Measurements from ENCODE around the gene MRPL58.
"Not testable (repeated sequence)": the region's sequence is repeated elsewhere in the genome, so short reads cannot be mapped to it uniquely, and the experiment has no call there.

The MRPL58 gene

DNA sequence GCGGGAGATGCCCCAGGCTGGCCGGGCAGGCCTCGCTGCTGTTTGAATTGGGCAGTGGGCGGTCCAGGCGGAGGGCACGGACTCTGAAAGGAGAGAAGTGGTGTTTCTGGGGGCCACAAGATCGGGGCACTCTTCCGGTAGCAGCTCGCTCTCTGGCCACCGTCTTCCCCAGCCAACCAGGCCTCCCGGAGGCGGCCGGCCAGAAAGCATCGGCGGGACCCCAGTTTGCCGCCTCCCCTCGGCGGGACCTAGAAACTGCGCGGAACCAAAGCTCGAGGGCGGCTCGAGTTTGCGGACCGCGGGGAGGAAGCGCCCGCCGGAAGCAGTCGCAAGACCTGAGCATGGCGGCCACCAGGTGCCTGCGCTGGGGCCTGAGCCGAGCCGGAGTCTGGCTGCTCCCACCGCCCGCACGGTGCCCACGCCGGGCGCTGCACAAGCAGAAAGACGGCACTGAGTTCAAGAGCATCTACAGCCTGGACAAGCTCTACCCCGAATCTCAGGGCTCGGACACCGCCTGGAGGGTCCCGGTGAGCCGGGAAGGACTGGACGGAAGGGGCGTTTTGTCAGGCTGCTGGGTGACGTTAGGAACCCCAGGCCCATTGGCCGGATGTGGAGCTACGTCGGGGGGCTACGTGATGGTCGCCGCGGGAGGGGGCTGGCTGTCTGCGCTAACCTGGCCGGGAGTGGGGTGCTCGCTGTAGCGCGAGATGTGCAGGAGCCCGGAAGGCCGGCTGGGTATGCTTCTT, at the start of gene MRPL58:
Gene MRPL58 (plus strand): TSS at position 325 of the 746 bp plus-strand sequence. CDS start 17 bp downstream, at position 342.
- DNase-seq (ENCODE audit: low read depth) = peak; percentile 60

DNA sequence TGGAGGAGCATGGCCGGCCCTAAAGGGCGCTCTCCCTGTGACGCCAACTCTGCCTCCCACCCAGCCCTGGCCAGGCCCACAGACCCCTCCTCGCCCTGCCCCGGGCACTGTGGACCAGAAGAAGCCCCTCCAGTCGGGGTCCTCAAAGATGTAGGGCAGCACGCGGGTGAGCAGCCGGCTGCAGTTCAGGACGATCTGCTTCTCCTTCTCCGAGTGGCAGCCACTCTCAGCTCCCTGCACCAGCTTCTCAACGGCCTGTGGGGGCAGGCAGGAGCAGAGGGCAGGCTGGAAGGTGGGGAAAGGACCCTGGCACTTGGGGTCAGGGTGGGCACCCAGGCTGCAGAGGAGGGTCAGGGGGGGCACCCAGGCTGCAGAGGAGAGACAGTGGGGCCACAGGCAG, 48.8 kb upstream of the MRPL58 start:
- no peak for DNase-seq (ENCODE audit: low read depth)

DNA sequence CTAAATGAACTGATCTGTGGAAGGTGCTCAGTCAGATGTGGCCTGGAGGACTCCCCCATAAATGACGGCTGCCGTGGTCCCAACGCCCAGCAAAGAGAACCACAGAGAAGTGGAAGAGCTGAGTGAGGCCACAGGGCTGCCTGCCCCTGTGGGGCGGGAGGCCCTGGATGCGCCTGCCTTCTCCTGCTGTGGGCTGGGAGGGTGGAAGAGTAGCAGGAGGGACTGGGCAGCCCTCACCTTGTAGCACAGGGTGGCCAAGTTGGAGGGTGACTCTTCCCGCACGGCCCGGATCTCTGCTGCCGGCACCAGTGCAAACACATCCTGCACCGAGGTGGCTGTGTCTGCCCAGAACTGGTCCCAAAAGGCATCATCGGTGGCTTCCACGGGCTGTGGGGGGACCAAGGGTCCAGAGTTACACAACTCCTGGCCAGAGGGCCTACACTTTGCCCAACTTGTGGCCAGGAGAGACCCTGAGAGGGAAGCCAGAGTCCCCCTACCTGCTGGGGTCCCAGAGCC, 48.2 kb upstream of the MRPL58 start:
- DNase-seq (ENCODE audit: low read depth) = no peak

DNA sequence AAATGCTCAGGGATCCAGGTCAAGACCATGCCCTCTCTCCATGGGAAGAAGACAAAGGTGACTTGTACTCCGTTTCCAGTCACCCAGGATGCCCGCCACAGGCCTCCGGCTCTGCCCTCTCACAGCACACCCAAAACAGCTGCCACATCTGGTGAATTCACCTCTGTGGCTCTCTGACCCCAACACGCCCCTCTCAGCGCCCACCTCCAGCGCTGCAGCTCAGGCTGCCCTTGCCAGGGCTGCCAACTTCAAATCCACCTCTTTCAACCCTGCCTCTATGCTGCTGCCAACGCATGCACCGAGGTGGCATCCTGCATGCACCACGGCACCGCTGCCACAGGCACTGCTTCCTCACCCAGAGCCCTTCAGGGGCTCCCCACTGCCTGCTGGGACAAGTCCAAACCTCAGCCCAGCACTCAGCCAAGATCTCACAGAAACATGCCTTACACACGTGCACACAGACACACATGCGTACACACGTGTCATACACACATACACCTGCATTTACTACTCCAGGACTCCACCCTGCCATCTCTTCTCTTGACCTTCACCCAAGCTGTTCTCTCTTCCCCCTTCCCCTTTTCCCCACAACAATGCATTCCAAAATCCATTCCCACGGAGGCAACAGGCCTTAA, 47.4 kb upstream of the MRPL58 start:
- no peak for DNase-seq (ENCODE audit: low read depth)

DNA sequence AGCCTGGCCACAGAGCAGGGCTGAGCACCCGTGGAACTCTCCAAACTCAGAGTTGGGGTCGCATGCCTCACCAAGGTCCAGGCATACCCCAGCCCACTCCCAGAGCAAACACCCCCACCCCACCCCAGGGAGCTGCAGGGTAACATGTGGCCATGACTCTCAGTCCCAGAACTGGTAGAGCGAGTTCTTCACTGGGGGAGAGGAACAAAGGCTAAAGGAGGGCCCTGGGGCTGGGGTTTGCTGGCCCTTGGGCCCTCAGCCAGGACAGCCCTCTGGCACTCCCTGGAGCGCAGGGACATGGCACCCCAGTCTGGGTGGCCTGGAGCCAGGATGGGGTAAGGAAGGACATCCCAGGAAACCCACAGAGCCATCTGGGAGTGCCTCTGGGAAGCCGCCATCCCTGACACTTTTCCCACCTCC, 44.1 kb upstream of the MRPL58 start:
- no peak for DNase-seq (ENCODE audit: low read depth)

DNA sequence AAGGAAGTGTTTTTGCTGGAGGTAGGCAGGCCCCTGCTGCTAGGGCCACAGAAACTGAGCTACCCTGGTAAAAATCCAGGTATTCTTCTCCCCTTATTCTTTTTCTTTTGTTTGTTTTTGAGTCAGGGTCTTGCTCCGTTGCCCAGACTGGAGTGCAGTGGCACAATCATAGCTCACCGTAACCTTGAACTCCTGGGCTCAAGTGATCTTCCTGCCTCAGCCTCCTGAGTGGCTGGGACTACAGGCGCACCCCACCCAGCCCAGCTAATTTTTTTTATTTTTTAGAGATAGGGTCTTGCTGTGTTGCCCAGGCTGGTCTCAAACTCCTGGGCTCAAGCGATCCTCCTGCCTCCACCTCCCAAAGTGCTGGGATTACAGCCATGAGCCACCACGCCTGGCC, 43.0 kb upstream of the MRPL58 start:
- not testable (repeated sequence) for DNase-seq (ENCODE audit: low read depth)

DNA sequence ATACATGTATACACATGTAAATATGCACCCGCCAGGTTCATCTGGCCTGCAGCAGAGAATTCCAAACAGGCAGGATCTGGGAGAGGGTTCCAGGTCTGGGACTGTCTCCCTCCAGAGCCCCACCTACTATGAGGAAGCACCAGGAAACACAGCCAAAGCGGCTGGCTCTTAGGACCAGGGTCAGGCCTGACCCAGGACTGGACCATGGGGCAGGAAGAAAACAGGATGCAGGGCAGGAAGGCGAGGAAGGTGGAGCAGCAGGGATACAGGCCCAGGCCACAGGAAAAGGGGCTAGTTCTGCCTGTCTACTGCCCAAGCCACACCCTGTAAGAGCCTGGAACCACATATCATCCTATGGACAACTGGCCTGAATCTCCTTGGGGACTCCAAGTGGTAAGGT, 42.1 kb upstream of the MRPL58 start:
- no peak for DNase-seq (ENCODE audit: low read depth)

DNA sequence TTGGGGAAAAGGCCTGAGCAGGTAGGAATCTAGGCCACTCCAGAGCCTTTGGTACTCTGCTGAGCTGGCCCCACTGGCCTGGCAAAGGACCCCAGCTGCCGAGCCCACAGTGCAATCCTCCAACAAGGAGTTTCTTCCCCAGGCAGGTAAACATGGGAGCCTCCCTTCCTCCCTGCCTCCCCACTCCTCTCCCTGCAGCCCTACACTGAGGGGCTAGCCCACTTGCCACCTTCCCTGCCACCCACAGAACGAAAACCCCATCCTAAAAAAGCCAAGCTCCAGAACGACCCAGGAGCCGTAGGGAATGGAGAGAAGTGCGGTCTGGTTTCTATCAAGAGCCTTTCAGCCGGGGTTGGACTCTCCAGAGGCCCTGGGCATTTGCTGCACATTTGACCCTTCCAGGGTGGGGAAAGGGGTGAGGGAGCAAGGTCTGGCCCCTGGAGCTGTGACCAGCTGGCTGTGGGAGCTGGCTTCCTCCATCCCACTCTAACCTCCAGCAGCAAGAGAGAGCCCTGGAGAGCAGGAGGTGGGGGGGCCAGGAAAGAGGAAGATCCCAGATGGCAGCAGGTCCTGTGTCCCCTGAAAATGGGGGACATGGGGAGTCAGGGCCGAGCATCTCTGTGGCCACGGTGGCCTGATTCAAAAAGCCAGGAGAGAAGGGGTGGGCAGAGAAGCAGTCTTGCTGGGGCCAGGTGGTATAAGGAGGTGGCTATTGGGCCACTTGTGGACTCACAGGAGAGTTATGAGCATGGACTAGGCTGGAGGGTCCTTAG, 41.2 kb upstream of the MRPL58 start:
- no peak for DNase-seq (ENCODE audit: low read depth)

DNA sequence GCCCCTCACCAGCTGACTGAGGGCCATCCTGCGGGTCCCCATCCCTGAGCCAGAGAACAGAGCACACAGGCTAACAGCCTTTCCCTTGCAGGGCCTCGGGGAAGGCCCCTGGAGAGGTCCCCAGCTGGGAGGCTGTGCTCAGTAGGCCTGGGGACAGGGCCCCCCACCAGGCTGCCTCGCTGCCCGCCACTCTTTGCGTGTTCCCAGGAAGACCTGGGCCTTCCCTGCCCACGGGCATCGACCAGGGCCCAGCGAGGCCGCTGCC, 40.7 kb upstream of the MRPL58 start:
- no peak for DNase-seq (ENCODE audit: low read depth)

DNA sequence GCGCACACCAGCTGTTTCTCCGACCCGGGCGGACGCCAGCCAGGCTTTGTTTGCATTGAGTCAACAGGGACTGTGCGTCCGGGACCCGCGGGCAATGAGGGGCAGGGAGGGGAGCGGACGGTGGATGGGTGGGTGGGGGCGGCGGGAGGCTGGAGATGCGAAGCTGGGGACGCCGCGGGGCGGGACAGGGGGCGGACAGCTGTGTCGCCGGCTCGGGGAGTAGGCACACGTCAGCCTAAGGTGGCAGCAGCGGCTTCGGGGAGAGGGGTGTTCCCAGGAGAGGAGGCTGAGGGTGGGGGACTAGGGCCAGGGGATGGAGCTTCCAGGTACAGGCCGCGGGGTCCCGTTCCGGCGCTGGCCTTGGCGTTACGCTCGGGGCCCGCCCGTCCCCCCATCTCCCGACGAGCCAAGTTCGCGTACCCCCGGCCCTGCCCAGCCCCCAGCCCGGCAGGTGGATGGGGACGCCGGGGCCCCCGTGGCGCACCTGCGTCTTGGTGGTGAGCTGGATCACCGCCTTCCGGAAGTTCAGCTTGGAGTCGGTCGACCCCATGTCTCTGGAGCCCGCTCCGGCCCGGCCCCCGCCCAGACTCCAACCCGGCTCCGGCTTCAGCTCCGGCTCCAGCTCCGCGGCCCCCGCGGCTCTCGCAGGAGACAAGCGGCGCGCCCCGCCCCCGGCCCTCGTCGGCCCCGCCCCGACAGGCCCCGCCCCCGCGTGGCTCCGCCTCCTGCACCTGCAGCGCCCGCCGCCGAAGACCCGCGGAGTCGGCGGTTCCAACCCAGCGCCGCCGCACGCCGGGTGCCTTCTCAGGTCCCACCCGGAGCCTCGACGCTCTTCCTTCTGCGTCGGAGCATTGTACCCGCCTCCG, 40.1 kb upstream of the MRPL58 start, which contains the start of gene HID1:
Gene HID1 (minus strand): TSS at position 653 of the 866 bp plus-strand sequence. CDS start 103 bp downstream, at position 550.
- DNase-seq (ENCODE audit: low read depth) = peak; percentile 56

DNA sequence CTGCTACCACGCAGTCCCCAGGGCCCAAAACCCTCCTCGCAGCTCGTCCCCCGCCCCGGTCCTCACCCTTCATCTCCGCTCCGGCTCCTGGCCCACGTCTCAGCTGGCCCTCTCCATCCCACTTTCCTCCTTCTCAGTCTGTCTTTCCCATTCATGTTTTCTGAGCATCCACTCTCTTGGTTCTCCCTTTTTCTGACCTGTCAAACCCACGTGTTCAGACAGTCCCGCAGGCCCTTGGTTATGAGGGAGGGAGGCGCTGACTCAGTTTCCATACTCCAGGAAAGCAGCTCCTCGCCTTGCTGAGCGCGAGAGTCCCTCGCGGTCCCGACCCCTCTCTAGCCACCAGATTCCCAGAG, 39.5 kb upstream of the MRPL58 start:
- DNase-seq (ENCODE audit: low read depth) = no peak

DNA sequence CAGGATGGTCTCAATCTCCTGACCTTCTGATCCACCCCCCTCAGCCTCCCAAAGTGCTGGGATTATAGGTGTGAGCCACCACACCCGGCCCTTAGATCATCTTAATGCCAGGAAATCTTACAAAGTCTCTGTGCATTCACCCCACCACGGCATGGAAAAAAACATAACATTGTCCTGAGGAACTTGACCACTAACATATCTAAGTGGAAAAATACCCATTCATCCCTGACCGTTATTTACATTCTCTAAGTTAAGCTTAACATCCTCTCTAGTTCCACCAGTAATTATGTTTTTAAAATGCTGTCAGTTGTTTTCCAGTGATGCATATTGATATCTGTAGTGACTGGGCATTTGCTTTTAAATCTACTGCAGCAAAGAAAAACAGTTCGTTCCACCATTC, 36.5 kb upstream of the MRPL58 start:
- DNase-seq (ENCODE audit: low read depth) = no peak

DNA sequence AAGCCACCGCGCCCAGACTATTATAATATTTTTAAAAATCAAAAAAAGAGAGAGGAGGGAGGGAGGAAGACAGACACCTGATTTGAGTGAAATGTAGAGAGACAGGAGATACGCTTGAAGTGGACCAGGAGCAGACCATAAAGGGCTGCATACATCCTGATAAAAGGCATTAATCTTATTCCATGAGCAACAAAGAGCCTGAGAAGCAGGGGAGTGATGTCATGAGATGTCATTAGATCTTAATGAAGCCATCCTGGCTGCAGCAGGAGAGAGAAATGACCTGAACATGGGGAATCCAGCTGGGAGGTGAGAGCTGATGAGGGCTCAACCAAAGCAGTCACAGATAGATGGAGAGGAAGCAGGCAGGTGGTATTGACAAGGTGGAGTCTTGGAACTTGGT, 34.7 kb upstream of the MRPL58 start:
- no peak for DNase-seq (ENCODE audit: low read depth)

DNA sequence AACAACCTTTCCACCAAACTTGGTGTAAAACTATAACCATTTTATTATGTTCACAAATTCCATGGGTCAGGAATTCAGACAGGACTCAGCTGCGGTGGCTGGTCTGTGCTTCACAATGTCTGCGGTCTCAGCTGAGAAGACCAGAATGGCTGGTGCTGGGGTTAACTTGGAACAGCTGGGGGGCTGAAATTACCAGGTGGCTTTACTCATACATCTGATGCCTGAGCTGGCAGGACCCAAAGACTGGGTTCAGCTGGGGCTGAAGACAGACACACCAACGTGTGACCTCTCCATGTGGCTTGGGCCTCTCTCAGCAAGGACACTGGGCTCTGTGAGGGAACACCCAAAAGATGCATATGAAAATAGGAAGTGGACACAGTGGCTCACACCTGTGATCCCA, 34.2 kb upstream of the MRPL58 start:
- DNase-seq (ENCODE audit: low read depth) = no peak

DNA sequence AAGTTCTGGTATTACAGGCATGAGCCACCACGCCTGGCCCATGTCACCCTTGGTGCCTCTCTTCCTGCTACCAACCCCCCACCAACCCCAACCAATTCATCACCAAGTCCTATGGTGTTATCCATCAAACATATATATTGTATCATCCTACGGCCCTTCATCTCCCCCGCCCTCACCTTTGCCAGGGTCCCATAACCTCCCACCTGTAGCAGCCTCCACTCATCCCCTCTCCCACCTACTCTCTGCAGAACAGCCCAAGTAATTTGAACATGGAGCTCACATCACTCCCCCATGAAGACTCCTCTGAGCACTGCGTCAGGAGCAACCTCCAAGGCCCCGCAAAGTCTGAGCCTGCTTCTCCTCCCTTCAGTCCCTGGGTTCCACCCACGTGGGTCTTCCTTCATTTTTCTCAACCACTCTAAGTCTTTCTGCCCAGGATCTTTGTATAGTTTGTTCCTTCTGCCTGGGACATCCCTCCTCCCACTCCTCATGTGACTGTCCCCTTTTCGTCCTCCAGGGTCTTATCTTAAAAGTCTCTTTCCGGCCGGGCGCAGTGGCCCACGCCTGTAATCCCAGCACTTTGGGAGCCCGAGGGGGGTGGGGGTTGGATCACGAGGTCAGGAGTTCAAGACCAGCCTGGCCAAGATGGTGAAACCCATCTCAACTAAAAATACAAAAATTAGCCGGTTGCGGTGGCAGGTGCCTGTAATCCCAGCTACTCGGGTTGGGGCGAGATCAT, 32.9 kb upstream of the MRPL58 start:
- DNase-seq (ENCODE audit: low read depth) = no peak

DNA sequence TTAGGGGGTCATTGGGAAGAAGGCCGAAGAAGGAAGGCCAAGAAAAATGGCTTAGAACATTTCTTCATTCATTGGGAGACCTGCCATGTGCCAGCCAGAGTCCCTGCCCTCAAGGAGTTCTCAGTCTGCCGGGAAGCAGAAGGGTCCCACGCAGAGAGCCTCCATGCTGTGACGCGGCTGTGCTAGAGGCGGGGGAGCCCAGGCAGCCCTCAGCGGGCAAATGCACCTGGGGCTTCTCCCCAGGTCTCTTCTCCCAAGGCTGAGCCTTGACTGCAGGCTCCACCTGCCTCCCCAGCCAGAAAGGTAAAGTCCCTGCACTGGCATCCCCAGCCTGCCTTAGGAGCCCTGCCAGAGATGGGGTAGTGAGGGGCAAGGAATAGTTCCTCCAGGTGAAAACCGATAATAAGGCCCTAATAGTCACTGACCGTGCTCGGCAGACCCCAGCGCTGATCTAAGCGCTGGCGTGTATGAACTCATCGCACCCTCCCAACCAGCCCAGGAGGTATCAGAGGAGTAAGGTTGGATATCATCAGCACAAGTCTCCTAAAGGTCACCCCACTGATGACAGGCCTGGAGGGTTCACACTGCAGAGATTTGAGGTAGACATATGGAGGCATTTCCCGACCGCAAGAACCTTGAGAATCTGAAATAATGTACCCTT, 31.0 kb upstream of the MRPL58 start:
- no peak for DNase-seq (ENCODE audit: low read depth)

DNA sequence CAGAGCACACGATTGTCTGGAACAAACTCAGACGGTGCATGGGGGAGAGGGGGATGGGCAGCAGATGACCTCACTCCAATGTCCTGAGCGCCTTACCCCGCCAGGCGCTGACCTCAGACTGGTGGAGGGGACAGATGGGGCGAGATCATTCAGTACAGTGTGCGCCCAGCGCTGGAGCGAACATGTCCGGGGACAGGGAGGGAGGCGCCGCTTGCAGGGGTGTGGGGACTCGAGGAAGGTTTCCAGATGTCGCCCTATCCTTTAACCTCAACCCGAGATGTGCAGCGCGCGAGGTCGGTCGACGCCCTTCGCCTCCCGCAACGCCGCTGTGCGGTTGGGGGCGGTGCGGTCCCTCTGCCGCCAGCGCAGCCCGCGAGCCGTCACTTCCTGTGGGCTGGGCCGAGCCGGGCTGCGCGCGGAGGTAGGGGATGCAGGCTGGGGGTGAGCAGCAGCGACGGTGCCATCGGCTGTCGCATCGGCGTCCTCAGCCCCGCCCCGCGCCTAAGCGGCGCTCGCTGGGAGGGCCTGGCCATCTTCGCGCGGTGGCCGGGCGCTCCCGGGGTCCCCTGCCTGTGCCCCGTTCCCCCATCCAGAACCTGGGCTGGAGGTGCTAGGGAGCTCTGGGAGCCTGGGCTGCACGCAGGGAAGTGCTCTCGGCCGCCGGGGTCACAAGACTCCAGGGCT, 30.3 kb upstream of the MRPL58 start:
- DNase-seq (ENCODE audit: low read depth) = peak; percentile 46

DNA sequence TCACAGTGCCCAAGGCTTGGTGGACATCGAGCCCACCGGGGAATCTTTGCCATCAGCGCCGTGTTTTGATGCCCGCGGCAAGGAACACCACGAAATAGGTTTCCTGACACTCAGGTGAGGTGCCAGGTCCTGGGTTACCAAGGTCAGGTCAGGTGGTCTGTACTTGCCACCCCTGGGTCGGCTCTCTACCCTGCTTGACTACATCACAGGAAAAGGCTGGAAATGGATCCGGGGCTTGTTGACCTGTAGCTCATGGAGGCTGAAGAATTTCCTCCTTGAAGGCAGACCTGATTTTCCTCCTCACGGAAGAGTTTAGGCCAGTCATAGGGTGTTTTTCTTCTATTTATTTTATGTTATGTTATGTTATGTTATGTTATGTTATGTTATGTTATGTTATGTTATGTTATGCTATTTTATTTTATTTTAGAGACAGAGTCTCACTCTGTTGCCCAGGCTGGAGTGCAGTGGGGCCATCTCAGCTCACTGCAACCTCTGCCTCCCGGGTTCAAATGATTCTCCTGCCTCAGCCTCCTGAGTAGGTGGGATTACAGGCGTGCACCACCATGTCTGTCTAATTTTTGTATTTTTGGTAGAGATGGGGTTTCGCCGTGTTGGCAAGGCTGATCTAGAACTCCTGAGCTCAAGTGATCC, 29.7 kb upstream of the MRPL58 start:
- DNase-seq (ENCODE audit: low read depth) = not testable (repeated sequence)

DNA sequence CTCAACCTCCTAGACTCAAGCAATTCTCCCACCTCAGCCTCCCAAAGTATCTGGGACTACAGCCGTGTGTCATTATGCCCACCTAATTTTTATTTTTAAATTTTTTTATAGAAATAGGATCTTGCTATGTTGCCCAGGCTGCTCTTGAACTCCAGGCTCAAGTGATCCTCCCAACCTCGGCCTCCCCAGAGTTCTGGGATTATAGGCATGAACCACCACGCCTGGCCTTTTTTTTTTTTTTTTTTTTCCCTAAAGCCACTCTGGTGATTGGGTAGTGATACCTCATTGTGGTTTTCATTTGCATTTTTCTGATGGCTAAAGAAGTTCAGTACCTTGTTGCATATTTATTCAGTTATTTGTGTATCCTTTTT, 26.3 kb upstream of the MRPL58 start:
- DNase-seq (ENCODE audit: low read depth) = no peak

DNA sequence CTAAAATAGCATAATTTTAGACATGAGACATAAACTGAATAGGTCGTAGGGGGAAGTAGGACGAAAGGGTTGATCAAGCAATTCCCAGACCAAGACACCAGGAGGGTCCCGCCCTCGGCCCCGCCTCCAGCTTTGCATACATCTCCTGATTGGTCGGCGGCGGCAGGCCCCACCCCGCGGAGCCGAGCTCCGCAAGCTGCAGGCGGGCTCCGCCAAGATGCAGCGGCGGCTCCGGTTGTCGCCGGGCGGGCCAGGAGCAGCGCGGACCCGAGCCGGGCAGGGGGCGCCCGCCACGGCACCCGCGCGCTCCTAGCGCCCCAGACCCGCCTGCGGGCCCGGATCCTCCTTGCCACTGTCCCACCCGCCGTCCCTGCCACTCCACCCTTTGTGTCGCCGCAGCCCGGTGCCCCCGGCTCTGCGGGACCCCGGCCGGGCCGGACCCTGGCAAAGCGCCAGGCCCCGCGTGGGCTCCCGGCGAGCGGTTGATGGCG, 25.0 kb upstream of the MRPL58 start, which contains the start of gene CDR2L:
Gene CDR2L (plus strand): TSS at position 215 of the 491 bp plus-strand sequence. CDS start 412 bp downstream, outside the sequence.
- DNase-seq (ENCODE audit: low read depth) = peak; percentile 86
